ENCODE measurements around the gene SARS2. TPM values are rescaled to one million over a fixed set of nuclear protein-coding genes. Genes with fewer than 3 reads are reported as not detected.

The SARS2 gene
- total RNA-seq, 4 donors from 2014 or later, result 18.2 to 134 (median 38.4) TPM

DNA sequence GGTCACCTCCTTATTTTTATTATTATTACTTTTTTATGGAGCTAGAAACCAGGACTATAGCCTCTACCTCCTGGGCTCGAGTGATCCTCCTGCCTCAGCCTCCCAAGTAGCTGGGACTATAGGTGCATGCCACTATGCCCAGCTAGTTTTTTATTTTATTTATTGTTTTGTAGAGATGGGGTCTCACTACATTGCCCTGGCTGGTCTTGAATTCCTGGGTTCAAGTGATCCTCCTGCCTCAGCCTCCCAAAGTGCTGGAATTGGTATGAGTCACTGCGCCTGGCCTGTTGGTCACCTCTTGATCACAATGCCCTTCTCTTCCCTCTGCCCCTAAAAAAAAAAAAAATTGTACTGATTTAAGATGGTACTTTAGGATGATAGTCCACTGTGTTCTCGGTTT lies 20.6 kb upstream of the SARS2 start:
- Histone ChIP-seq H3K27ac (no peak overlapping the region), H3K36me3 (no peaks in the 10 kb centered on the region), H3K9me3 (peaks cover 0 to 7% (median 0%) of the 10 kb centered on the region in 4 donors), H3K4me1 (peaks cover 4 to 8% (median 7%) of the 10 kb centered on the region in 4 donors), H3K4me3 (no peak overlapping the region), H3K27me3 (no peaks in the 10 kb centered on the region)
- no peak for DNase-seq
- TF ChIP-seq, protein P1, sequence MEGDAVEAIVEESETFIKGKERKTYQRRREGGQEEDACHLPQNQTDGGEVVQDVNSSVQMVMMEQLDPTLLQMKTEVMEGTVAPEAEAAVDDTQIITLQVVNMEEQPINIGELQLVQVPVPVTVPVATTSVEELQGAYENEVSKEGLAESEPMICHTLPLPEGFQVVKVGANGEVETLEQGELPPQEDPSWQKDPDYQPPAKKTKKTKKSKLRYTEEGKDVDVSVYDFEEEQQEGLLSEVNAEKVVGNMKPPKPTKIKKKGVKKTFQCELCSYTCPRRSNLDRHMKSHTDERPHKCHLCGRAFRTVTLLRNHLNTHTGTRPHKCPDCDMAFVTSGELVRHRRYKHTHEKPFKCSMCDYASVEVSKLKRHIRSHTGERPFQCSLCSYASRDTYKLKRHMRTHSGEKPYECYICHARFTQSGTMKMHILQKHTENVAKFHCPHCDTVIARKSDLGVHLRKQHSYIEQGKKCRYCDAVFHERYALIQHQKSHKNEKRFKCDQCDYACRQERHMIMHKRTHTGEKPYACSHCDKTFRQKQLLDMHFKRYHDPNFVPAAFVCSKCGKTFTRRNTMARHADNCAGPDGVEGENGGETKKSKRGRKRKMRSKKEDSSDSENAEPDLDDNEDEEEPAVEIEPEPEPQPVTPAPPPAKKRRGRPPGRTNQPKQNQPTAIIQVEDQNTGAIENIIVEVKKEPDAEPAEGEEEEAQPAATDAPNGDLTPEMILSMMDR (IDR thresholded peaks at IDR 0.05), result no peak
- no peak for TF ChIP-seq POLR2A (IDR thresholded peaks at IDR 0.05)

DNA sequence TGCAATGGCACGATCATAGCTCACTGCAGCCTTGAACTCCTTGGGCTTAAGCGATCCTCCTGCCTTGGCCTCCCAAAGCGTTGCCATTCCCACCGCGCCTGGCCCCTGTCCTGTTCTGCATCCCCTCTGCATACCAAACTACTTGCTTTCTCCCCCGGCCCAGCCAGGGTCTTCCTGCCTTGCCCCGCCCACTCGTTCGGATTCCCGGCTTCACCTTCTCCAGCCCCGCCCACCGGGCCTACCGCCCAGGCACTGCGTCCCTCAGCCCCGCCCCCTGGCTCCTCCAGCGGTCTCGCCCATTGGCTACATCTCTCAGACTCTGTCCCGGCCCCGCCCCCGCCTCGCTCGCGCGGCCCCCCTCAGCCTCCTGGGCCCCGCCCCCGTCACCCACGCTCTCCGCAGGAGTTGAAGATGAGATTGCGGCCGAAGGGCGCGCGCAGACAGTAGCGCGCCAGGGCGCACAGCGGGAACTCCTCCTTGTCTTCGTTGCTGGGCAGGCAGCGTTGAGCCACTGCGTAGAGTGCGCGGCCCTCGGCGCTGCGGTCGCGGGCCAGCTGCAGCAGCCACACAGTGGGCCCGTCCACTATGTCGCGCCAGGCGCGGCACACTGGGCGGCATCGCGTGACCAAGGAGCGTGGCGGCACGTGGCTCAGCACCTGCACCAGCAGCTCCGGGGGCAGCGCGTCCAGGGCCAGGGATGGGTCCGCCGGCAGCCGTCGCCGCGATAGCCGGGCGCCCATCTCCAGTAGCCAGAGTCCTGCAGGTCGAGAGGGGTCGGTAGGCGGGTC lies 19.2 kb upstream of the SARS2 start:
- Histone ChIP-seq H3K4me1 (peaks cover 4 to 8% (median 7%) of the 10 kb centered on the region in 4 donors), H3K4me3 (peak overlapping the region; percentile 3 to 41 (median 36)), H3K36me3 (no peaks in the 10 kb centered on the region), H3K27ac (no peak overlapping the region), H3K27me3 (no peaks in the 10 kb centered on the region), H3K9me3 (peaks cover 0 to 7% (median 0%) of the 10 kb centered on the region in 4 donors)
- DNase-seq, result peak; percentile 68 to 88 (median 82)
- TF ChIP-seq POLR2A (IDR thresholded peaks at IDR 0.05), result no peak
- TF ChIP-seq, protein P1 (IDR thresholded peaks at IDR 0.05), result no peak

DNA sequence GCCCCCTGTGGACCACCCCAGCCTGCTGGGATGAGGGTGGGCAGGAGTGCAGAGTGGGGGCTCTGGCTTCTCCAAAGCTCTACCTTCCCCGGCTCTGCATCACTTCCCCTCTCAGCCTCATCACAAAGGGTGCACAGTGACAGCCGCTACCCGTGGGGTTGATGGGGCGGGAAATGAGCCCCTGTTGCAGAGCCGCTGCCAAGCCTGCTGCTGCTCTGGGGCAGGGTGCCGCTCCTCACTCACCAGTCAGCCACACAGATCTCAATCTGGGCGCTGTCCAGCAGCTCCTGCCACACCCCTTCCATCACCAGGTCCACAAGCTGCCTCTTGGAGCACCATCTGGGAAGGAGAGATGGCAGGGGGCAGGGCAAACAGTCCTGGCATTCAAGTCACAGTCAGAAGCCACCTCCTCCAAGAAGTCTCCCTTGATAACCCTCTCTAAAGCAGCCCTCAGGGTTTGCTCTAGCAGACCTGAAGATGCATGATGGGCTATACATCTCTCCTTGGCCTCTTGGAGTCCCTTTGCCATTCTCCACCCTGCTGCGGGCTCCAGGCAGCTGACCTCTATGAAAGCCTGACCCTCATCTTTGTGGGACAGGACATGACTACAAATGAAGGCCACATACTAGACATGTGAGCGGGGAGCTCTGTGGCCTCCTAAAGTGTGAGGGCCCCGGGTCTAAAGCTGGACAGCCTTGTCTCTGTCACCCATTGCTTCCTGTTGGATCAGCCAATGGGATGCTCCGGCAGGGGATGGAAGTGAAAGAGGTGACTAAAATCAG lies 15.9 kb upstream of the SARS2 start:
- Histone ChIP-seq H3K9me3 (peaks cover 0 to 7% (median 0%) of the 10 kb centered on the region in 4 donors), H3K36me3 (no peaks in the 10 kb centered on the region), H3K27me3 (no peaks in the 10 kb centered on the region), H3K4me1 (peaks cover 4 to 8% (median 7%) of the 10 kb centered on the region in 4 donors), H3K27ac (no peak overlapping the region), H3K4me3 (no peak overlapping the region)
- no peak for DNase-seq
- TF ChIP-seq, protein P1 (IDR thresholded peaks at IDR 0.05), result no peak
- TF ChIP-seq POLR2A (IDR thresholded peaks at IDR 0.05), result no peak

DNA sequence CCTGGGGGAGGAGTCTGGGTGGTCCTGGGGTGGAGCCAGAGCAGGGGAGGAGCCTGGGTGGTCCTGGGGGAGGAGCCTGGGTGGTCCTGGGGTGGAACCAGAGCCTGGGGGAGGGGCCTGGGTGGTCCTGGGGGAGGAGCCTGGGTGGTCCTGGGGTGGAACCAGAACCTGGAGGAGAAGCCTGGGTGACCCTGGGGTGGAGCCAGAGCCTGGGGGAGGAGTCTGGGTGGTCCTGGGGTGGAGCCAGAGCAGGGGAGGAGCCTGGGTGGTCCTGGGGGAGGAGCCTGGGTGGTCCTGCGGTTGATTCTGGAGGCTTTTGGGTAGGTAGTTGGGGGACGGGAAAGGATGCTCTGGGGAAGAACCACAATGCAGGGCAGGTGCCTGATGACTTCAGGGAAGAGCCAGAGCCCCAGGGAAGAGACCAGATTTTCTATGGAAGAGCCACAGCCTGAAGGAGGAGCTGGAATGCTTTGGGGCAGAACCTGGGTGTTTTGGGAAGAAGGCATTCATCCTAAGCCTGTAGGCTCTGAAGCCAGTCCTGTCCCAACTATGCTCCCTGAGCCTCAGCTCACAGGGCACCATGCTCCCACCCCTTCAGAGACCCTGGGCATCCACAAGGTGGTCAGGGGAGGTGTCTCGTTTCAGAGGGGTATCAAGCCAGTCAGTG lies 15.1 kb upstream of the SARS2 start:
- TF ChIP-seq, protein P1 (IDR thresholded peaks at IDR 0.05), result no peak
- no peak for TF ChIP-seq POLR2A (IDR thresholded peaks at IDR 0.05)
- Histone ChIP-seq H3K4me3 (no peak overlapping the region), H3K27me3 (no peaks in the 10 kb centered on the region), H3K4me1 (peaks cover 4 to 8% (median 7%) of the 10 kb centered on the region in 4 donors), H3K9me3 (peaks cover 0 to 7% (median 0%) of the 10 kb centered on the region in 4 donors), H3K36me3 (no peaks in the 10 kb centered on the region), H3K27ac (no peak overlapping the region)
- DNase-seq, result no peak

DNA sequence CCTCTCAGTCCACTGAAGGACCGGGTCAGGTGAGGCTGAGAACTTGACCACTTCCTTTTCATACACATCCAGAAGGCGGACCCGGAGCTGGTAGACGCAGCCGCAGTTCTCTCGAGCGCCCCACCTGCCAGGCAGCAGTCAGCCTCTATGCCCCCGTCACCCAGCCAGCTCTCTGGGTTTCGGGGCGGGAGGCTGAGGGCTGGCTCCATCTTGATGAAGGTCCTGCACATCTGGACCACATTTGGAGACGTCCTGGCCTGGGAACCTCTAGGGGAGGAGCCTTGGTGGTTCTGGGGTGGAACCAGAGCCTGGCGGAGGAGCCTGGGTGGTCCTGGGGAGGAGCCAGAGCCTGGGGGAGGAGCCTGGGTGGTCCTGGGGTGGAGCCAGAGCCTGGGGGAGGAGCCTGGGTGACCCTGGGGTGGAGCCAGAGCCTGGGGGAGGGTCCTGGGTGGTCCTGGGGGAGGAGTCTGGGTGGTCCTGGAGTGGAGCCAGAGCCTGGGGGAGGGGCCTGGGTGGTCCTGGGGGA lies 14.5 kb upstream of the SARS2 start:
- H3K4me3 ChIP-seq, result no peak overlapping the region
- no peaks in the 10 kb centered on the region for H3K27me3 ChIP-seq
- H3K4me1 ChIP-seq, result peaks cover under 1 to 4% (median 3%) of the 10 kb centered on the region in 4 donors
- DNase-seq, result no peak
- no peaks in the 10 kb centered on the region for H3K36me3 ChIP-seq
- H3K27ac ChIP-seq, result no peak overlapping the region
- peaks cover 0 to 6% (median 0%) of the 10 kb centered on the region in 4 donors for H3K9me3 ChIP-seq
- TF ChIP-seq, protein P1 (IDR thresholded peaks at IDR 0.05), result no peak
- TF ChIP-seq POLR2A (IDR thresholded peaks at IDR 0.05), result no peak

Measured in Peyer's patch (tissue), 4 donors.